Ramos (cell line): ENCODE data around the gene CACYBP.

Experiments used
- in situ Hi-C: fragments of 300-500 bp; cut with MboI; formaldehyde crosslinking; loops from one replicate; pipeline ENCODE4 v1.14.3; 2022; ENCODE audit warnings: low sequenced_read_pairs; ENCODE audit not compliant: unreplicated experiment

The CACYBP gene

GRCh38 chr1:175002910-175003517 is 3.3 kb downstream of the CACYBP start:
- in situ Hi-C loops, result loop anchor here (10.0 to 25.0 kb wide), 3 partner anchors 728 to 1591 kb away; partner anchors contain the start of genes GAS5 and ZBTB37

GRCh38 chr1:175003521-175003920 is 3.8 kb downstream of the CACYBP start:
- in situ Hi-C loops, result loop anchor here (10.0 to 25.0 kb wide), 3 partner anchors 729 to 1591 kb away; partner anchors contain the start of genes GAS5 and ZBTB37

- in situ Hi-C loops, result loop anchor here (10.0 to 25.0 kb wide), 3 partner anchors 730 to 1593 kb away; partner anchors contain the start of genes GAS5 and ZBTB37
These were observed 5.5 kb downstream of the CACYBP start for GRCh38 chr1:175005085-175005783.

GRCh38 chr1:175009532-175009931 is 9.8 kb downstream of the CACYBP start:
- in situ Hi-C loops, result loop anchor here (10.0 to 25.0 kb wide), 3 partner anchors 735 to 1597 kb away; partner anchors contain the start of genes GAS5 and ZBTB37

- in situ Hi-C loops, result loop anchor here (25.0 kb wide), 2 partner anchors 1151 to 1601 kb away; partner anchors contain the start of genes GAS5 and ZBTB37
These were observed 13.7 kb downstream of the CACYBP start for GRCh38 chr1:175013445-175013844.

GRCh38 chr1:175015243-175015642 is 15.5 kb downstream of the CACYBP start:
- in situ Hi-C loops, result loop anchor here (25.0 kb wide), 2 partner anchors 1153 to 1603 kb away; partner anchors contain the start of genes GAS5 and ZBTB37

- in situ Hi-C loops, result loop anchor here (25.0 kb wide), 2 partner anchors 1157 to 1607 kb away; partner anchors contain the start of genes GAS5 and ZBTB37
These were observed 19.8 kb downstream of the CACYBP start for GRCh38 chr1:175019524-175019923.

GRCh38 chr1:175023043-175023921 is 23.5 kb downstream of the CACYBP start, which contains the start of gene MRPS14:
Gene MRPS14, minus strand, starts transcription at chr1:175023425. Its CDS starts 17 bp downstream, at chr1:175023408.
- in situ Hi-C loops, result loop anchor here (25.0 kb wide), 2 partner anchors 1161 to 1611 kb away; partner anchors contain the start of genes GAS5 and ZBTB37

- in situ Hi-C loops, result loop anchor here (25.0 kb wide), 2 partner anchors 1162 to 1612 kb away; partner anchors contain the start of genes GAS5 and ZBTB37
These were observed 24.1 kb downstream of the CACYBP start for GRCh38 chr1:175023922-175024242.

GRCh38 chr1:175024773-175025172 is 25.0 kb downstream of the CACYBP start:
- in situ Hi-C loops, result loop anchor here (25.0 kb wide), 2 partner anchors 1162 to 1612 kb away; partner anchors contain the start of genes GAS5 and ZBTB37

- in situ Hi-C loops, result loop anchor here (10.0 kb wide), 1 partner anchor 111 kb away; no protein-coding TSS in a partner anchor
These were observed 34.2 kb downstream of the CACYBP start for GRCh38 chr1:175033953-175034352.

GRCh38 chr1:175034775-175035174 is 35.0 kb downstream of the CACYBP start:
- in situ Hi-C loops, result loop anchor here (10.0 kb wide), 1 partner anchor 110 kb away; no protein-coding TSS in a partner anchor

- in situ Hi-C loops, result loop anchor here (10.0 kb wide), 1 partner anchor 109 kb away; no protein-coding TSS in a partner anchor
These were observed 36.1 kb downstream of the CACYBP start for GRCh38 chr1:175035865-175036264.

- in situ Hi-C loops, result loop anchor here (10.0 kb wide), 1 partner anchor 108 kb away; no protein-coding TSS in a partner anchor
These were observed 36.7 kb downstream of the CACYBP start for GRCh38 chr1:175036476-175036875.

GRCh38 chr1:175037416-175037815 is 37.7 kb downstream of the CACYBP start:
- in situ Hi-C loops, result loop anchor here (10.0 kb wide), 1 partner anchor 107 kb away; no protein-coding TSS in a partner anchor

- in situ Hi-C loops, result loop anchor here (10.0 kb wide), 1 partner anchor 294 kb away; no protein-coding TSS in a partner anchor
These were observed 40.7 kb downstream of the CACYBP start for GRCh38 chr1:175040324-175040879.

- in situ Hi-C loops, result loop anchor here (10.0 kb wide), 1 partner anchor 292 kb away; no protein-coding TSS in a partner anchor
These were observed 42.9 kb downstream of the CACYBP start for GRCh38 chr1:175042650-175043049.

GRCh38 chr1:175043824-175044223 is 44.1 kb downstream of the CACYBP start:
- in situ Hi-C loops, result loop anchor here (10.0 kb wide), 1 partner anchor 291 kb away; no protein-coding TSS in a partner anchor

- in situ Hi-C loops, result loop anchor here (10.0 kb wide), 1 partner anchor 290 kb away; no protein-coding TSS in a partner anchor
These were observed 44.8 kb downstream of the CACYBP start for GRCh38 chr1:175044591-175044990.
